CD4-positive, alpha-beta T cell (primary cell): ENCODE results near the gene ASXL3. TPM values are rescaled to one million over a fixed set of nuclear protein-coding genes. Genes with fewer than 3 reads are reported as not detected.

Source experiments
- ATAC-seq: fragments of 200-7000 bp; cut with Tn5 transposase; one replicate; pipeline ENCODE4 v1.10.0; 2022; ENCODE audit warnings: mild to moderate bottlenecking; ENCODE audit not compliant: poor library complexity
- CTCF ChIA-PET: fragments of 350-600 bp; sonication (Branson Sonifier 250); formaldehyde crosslinking; loops from one replicate; lab custom pipeline; 2021; ENCODE audit warnings: antibody characterized with exemption, inconsistent platforms; lab: Charles Lee
- POLR2A ChIA-PET: fragments of 350-600 bp; sonication (Branson Sonifier 250); formaldehyde crosslinking; loops from one replicate; lab custom pipeline; 2021; ENCODE audit warnings: antibody characterized with exemption, inconsistent platforms; lab: Charles Lee
- DNase-seq, 14 experiments: peaks; one replicate each; pipeline ENCODE4 v3.0.0-alpha.2; 2013 to 2020; ENCODE audit warnings: mixed read lengths in 2 of 14
- H3K27ac ChIP-seq, 2 donors: one replicate each; pipeline versions ENCODE4 v1.5.1 to v1.7.0; 2013; ENCODE audit warnings: low read length in 2 of 2, low read depth in 1 of 2, mild to moderate bottlenecking in 1 of 2
- H3K27me3 ChIP-seq, 2 experiments: 1 replicate in 1 of 2; 2 replicates in 1 of 2; pipeline versions ENCODE4 v1.6.1 to v1.7.0; 2013; ENCODE audit warnings: low read length in 2 of 2, control low read depth in 1 of 2, mild to moderate bottlenecking in 1 of 2, moderate library complexity in 1 of 2; ENCODE audit not compliant: insufficient read depth in 2 of 2, control insufficient read depth in 1 of 2
- H3K36me3 ChIP-seq: one replicate; pipeline ENCODE4 v1.6.1; 2013; ENCODE audit warnings: low read length, control low read depth; ENCODE audit not compliant: insufficient read depth
- H3K4me1 ChIP-seq: one replicate; pipeline ENCODE4 v1.6.1; 2013; ENCODE audit warnings: low read length, control low read depth; ENCODE audit not compliant: insufficient read depth
- H3K4me3 ChIP-seq: one replicate; pipeline ENCODE4 v1.5.1; 2013; ENCODE audit warnings: mild to moderate bottlenecking, low read length, moderate library complexity
- H3K9me3 ChIP-seq, 2 experiments: 1 replicate in 1 of 2; 2 replicates in 1 of 2; pipeline versions ENCODE4 v1.6.1 to v1.7.0; 2013; ENCODE audit warnings: low read length in 2 of 2, mild to moderate bottlenecking in 2 of 2, control low read depth in 1 of 2, moderate library complexity in 1 of 2; ENCODE audit not compliant: control insufficient read depth in 1 of 2, insufficient read depth in 1 of 2
- H3K27ac Mint-ChIP-seq: one replicate; pipeline ENCODE4 v1.8.0; 2020; ENCODE audit warnings: mixed read lengths
- H3K27me3 Mint-ChIP-seq: one replicate; pipeline ENCODE4 v1.8.0; 2021; ENCODE audit warnings: mixed read lengths
- H3K36me3 Mint-ChIP-seq: one replicate; pipeline ENCODE4 v1.8.0; 2021; ENCODE audit warnings: low read depth, mixed read lengths
- H3K4me1 Mint-ChIP-seq: one replicate; pipeline ENCODE4 v1.8.0; 2021; ENCODE audit warnings: low read depth, mixed read lengths
- H3K4me3 Mint-ChIP-seq: one replicate; pipeline ENCODE4 v1.8.0; 2020; ENCODE audit warnings: mild to moderate bottlenecking, mixed read lengths
- H3K9me3 Mint-ChIP-seq: one replicate; pipeline ENCODE4 v1.8.0; 2020; ENCODE audit warnings: mixed read lengths
- intact Hi-C, 2 experiments: fragments of 100-400 bp; cut with DNase I in 1 of 2; cut with micrococcal nuclease in 1 of 2; formaldehyde crosslinking; loops; one replicate each; pipeline versions ENCODE4 v1.15.1 to v1.9.0; 2023 to 2025; cut with DNase I, micrococcal nuclease
- total RNA-seq, 174 experiments: library from RNA in 2 of 174; stranded (reverse) in 2 of 174; gene quantifications; one replicate each; pipeline ENCODE4 v1.2.3 and lab custom pipeline; 2021 to 2026
- TF ChIP-seq, protein P1 (sequence below): fragments of 200-600 bp; IDR thresholded peaks from one replicate; pipeline ENCODE4 v1.8.0; 2022; ENCODE audit warnings: antibody characterized with exemption, mild to moderate bottlenecking

Gene ASXL3
- total RNA-seq, 2 experiments from 2014 or later, result not detected

DNA sequence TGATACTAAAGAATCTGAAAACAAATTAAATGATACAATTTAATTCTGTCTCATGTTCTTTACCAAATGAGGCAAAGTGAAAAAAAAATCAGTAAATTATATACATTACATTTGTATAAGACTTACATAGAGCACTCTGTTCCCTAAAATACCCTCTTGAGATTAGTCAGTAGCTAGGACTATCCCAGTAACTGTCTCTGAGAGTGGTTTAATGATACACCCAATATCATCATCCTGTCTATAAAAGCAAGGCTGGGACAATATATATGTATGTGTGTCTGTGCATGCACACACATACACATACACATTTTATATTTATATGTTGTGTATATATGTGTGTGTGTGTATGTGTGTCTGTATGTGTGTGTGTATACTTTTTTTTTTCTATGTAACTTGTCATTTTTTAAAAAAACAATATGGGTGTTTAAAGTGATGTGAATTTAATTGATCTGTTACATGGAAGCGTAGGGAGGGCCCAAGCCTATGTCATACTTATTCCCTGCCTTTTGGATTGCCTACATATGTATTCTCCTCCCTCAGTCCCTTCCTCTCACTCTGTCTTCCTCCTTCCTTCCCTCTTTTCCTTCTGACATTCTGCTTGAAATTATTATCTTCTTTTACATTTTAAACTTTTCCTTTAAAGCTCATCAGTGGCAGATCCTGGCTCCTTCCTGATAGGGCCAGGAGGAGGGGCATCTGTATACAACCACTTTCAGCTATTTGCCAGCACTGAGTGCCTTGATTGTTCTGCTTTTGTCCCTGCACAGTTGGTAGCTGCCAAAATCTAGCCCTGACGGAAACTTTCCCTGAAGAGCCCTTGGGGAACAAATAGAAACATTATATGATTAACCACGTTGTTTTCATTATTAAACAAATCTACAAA, 6.8 kb downstream of the ASXL3 start:
- H3K27me3 Mint-ChIP-seq, result peaks cover 12% of the 10 kb centered on the region
- Histone ChIP-seq H3K4me3 (no peak overlapping the region), H3K27me3 (no peaks in the 10 kb centered on the region), H3K27ac (no peak overlapping the region), H3K4me1 (no peaks in the 10 kb centered on the region), H3K9me3 (no peaks in the 10 kb centered on the region), H3K36me3 (no peaks in the 10 kb centered on the region)
- no peak overlapping the region for H3K4me3 Mint-ChIP-seq
- TF ChIP-seq, protein P1, sequence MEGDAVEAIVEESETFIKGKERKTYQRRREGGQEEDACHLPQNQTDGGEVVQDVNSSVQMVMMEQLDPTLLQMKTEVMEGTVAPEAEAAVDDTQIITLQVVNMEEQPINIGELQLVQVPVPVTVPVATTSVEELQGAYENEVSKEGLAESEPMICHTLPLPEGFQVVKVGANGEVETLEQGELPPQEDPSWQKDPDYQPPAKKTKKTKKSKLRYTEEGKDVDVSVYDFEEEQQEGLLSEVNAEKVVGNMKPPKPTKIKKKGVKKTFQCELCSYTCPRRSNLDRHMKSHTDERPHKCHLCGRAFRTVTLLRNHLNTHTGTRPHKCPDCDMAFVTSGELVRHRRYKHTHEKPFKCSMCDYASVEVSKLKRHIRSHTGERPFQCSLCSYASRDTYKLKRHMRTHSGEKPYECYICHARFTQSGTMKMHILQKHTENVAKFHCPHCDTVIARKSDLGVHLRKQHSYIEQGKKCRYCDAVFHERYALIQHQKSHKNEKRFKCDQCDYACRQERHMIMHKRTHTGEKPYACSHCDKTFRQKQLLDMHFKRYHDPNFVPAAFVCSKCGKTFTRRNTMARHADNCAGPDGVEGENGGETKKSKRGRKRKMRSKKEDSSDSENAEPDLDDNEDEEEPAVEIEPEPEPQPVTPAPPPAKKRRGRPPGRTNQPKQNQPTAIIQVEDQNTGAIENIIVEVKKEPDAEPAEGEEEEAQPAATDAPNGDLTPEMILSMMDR, result no peak
- ATAC-seq, result no peak
- H3K9me3 Mint-ChIP-seq, result peaks cover 9% of the 10 kb centered on the region
- no peak for DNase-seq
- H3K27ac Mint-ChIP-seq, result no peak overlapping the region
- intact Hi-C loops, result no loop called here
- no peaks in the 10 kb centered on the region for H3K4me1 Mint-ChIP-seq
- ChIA-PET CTCF (no interaction called here), POLR2A (no interaction called here)
- H3K36me3 Mint-ChIP-seq, result no peaks in the 10 kb centered on the region

DNA sequence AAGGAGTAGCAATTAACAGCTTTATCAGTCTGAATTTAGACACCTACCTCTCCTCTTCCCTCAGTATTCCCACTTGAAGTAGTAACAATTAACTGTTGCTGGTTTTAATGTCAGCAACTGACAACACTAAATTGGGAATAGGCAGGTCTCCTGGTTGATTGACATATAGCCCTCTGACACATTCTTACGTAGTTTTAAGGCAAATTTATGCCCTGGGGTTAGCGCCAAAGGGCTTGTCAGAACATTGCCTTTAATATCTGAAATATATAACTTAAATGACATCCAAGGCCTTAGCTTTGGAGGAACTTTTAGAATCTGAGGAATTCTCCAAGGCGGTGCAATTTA, 7.4 kb downstream of the ASXL3 start:
- no peaks in the 10 kb centered on the region for H3K36me3 ChIP-seq
- H3K27me3 Mint-ChIP-seq, result peaks cover 12% of the 10 kb centered on the region
- no peak overlapping the region for H3K27ac ChIP-seq
- H3K36me3 Mint-ChIP-seq, result no peaks in the 10 kb centered on the region
- H3K4me1 ChIP-seq, result no peaks in the 10 kb centered on the region
- peaks cover 9% of the 10 kb centered on the region for H3K9me3 Mint-ChIP-seq
- H3K27ac Mint-ChIP-seq, result no peak overlapping the region
- intact Hi-C loops, result no loop called here
- POLR2A ChIA-PET, result no interaction called here
- DNase-seq, result no peak
- CTCF ChIA-PET, result no interaction called here
- no peak overlapping the region for H3K4me3 ChIP-seq
- no peaks in the 10 kb centered on the region for H3K9me3 ChIP-seq
- no peak overlapping the region for H3K4me3 Mint-ChIP-seq
- H3K27me3 ChIP-seq, result no peaks in the 10 kb centered on the region
- H3K4me1 Mint-ChIP-seq, result no peaks in the 10 kb centered on the region
- no peak for ATAC-seq
- TF ChIP-seq, protein P1, result no peak

DNA sequence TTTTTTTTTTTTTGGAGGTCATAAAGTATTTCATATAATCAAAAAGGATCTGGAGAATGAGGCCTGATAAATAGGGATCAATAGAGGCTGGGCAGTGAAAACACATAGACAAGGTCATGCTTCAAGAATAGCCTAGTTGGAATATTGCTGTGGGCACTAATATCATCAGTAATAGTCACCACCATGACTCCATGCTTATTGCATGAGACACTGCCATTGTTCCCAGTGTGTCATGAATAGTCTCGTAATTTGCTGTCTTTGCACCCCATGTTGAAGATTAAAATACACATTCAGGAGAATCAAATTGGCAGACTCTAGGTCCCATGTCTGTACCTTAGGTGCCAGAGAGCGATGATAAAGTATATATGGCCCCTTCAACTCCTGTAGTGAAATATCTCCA, 10.3 kb downstream of the ASXL3 start:
- Histone ChIP-seq H3K4me1 (no peaks in the 10 kb centered on the region), H3K36me3 (no peaks in the 10 kb centered on the region), H3K27me3 (no peaks in the 10 kb centered on the region), H3K27ac (no peak overlapping the region), H3K9me3 (peaks cover 0 to 6% of the 10 kb centered on the region in 2 experiments), H3K4me3 (no peak overlapping the region)
- Mint-ChIP-seq H3K36me3 (no peaks in the 10 kb centered on the region), H3K9me3 (peaks cover 9% of the 10 kb centered on the region), H3K4me3 (no peak overlapping the region), H3K27me3 (no peaks in the 10 kb centered on the region), H3K27ac (no peak overlapping the region), H3K4me1 (no peaks in the 10 kb centered on the region)
- TF ChIP-seq, protein P1, result no peak
- ChIA-PET CTCF (no interaction called here), POLR2A (no interaction called here)
- intact Hi-C loops, result no loop called here
- ATAC-seq (no peak), DNase-seq (no peak)
